ENCODE results near the gene UGT1A8.

GRCh38 chr2:233746475-233747282 lies 129.2 kb downstream of the UGT1A8 start:
- no peak for TF ChIP-seq CTCF (IDR thresholded peaks at IDR 0.05)
- no peak for TF ChIP-seq REST (IDR thresholded peaks at IDR 0.05; ENCODE audit: low read depth, low read length)
- no peak for TF ChIP-seq NFIC (IDR thresholded peaks at IDR 0.05; ENCODE audit: borderline replicate concordance)
- TF ChIP-seq EZH2phosphoT487 (IDR thresholded peaks at IDR 0.05; ENCODE audit: borderline replicate concordance, low read depth) = no peak
- TF ChIP-seq RXRA (IDR thresholded peaks at IDR 0.05; ENCODE audit: borderline replicate concordance, low read depth) = no peak
- no peak for TF ChIP-seq EP300 (IDR thresholded peaks at IDR 0.05; ENCODE audit: borderline replicate concordance in 1 of 2, low read depth in 1 of 2, low read length in 1 of 2)
- TF ChIP-seq POLR2AphosphoS5 (IDR thresholded peaks at IDR 0.05; ENCODE audit: low read depth, low read length) = no peak
- no peak for TF ChIP-seq RFX5 (IDR thresholded peaks at IDR 0.05; ENCODE audit: low read length)
- TF ChIP-seq TAF1 (IDR thresholded peaks at IDR 0.05; ENCODE audit: borderline replicate concordance, low read depth, low read length) = no peak
- TF ChIP-seq MXI1 (IDR thresholded peaks at IDR 0.05; ENCODE audit: low read depth, low read length) = no peak
- no peak for TF ChIP-seq MAX (IDR thresholded peaks at IDR 0.05; ENCODE audit: low read depth)

All from SK-N-SH (cell line).